Activated CD4-positive, alpha-beta T cell treated with anti-CD3 and anti-CD28 coated beads, Interleukin-2, amount 10 ng/mL, durations not matched to agents 7 days and 5 days (primary cell): ENCODE data around the gene CCDC80. TPM values are rescaled to one million over a fixed set of nuclear protein-coding genes. Genes with fewer than 3 reads are reported as not detected.

Experiments
- CTCF ChIA-PET: fragments of 350-600 bp; sonication (Branson Sonifier 250); formaldehyde crosslinking; loops from one replicate; lab custom pipeline; 2021; ENCODE audit warnings: antibody characterized with exemption; lab: Charles Lee
- POLR2A ChIA-PET: fragments of 350-600 bp; sonication (Branson Sonifier 250); formaldehyde crosslinking; loops from one replicate; lab custom pipeline; 2021; ENCODE audit warnings: antibody characterized with exemption; lab: Charles Lee
- DNase-seq: peaks from one replicate; pipeline ENCODE4 v3.0.0-alpha.2; 2020
- H3K27ac Mint-ChIP-seq: one replicate; pipeline ENCODE4 v1.8.0; 2021; ENCODE audit warnings: mild to moderate bottlenecking, moderate library complexity, mixed read lengths
- H3K27me3 Mint-ChIP-seq: one replicate; pipeline ENCODE4 v1.8.0; 2021; ENCODE audit warnings: mixed read lengths
- H3K36me3 Mint-ChIP-seq: one replicate; pipeline ENCODE4 v1.8.0; 2021; ENCODE audit warnings: low read depth, mixed read lengths
- H3K4me1 Mint-ChIP-seq: one replicate; pipeline ENCODE4 v1.8.0; 2021; ENCODE audit warnings: mixed read lengths
- H3K4me3 Mint-ChIP-seq: one replicate; pipeline ENCODE4 v1.8.0; 2021; ENCODE audit warnings: mild to moderate bottlenecking, moderate library complexity, mixed read lengths
- H3K9me3 Mint-ChIP-seq: one replicate; pipeline ENCODE4 v1.8.0; 2021; ENCODE audit warnings: mixed read lengths
- total RNA-seq, 2 experiments: library from RNA; stranded (reverse); gene quantifications; one replicate each; pipeline ENCODE4 v1.2.3, GENCODE V29; 2021

The CCDC80 gene
- total RNA-seq, 2 experiments from 2014 or later, result not detected

DNA sequence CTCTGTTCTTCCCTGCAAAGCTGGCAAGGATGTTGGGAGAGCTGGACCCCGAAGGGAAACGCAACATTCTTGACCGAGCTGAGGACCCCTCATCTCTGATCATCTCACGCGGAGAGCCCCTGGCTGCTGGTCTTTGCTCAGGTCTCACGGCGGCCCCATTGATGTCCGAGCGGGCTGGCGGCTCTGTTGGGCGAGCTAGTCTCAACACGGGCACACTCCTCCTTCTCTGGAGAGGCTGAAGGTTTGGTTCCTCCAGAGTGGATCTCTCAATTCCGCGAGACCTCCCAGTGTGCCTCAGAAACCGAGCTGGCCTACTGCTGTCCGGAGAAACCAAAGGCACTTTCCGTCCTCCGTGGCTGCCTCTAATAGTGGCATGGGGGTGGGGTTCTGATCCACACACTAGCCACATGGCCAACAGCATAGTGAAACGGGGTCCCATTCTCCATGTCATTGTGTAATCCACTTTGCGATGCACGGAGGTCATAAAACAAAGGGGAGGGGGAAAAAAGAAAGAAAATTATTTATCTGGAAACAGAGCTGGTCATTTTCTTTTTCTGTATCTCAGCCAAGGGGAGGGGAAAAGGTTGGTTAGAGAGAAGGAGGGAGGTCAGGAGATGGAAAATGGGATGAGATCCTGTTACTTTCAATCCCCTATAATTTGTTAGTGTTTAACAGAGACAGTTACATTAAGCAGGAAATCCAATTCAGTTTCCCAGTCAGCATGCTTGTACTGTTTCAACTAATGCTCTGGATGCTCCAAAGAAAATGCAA, 1.3 kb downstream of the CCDC80 start:
- no peaks in the 10 kb centered on the region for H3K36me3 Mint-ChIP-seq
- no peak for DNase-seq
- no peaks in the 10 kb centered on the region for H3K9me3 Mint-ChIP-seq
- H3K4me3 Mint-ChIP-seq, result no peak overlapping the region
- POLR2A ChIA-PET, result no interaction called here
- peaks cover 6% of the 10 kb centered on the region for H3K27me3 Mint-ChIP-seq
- H3K27ac Mint-ChIP-seq, result no peak overlapping the region
- CTCF ChIA-PET, result interaction anchor here (1.3 to 2.4 kb wide), 3 partner anchors 19 to 367 kb away, joined by 3 to 6 read pairs (median 5); no protein-coding TSS in a partner anchor
- H3K4me1 Mint-ChIP-seq, result peaks cover 22% of the 10 kb centered on the region

DNA sequence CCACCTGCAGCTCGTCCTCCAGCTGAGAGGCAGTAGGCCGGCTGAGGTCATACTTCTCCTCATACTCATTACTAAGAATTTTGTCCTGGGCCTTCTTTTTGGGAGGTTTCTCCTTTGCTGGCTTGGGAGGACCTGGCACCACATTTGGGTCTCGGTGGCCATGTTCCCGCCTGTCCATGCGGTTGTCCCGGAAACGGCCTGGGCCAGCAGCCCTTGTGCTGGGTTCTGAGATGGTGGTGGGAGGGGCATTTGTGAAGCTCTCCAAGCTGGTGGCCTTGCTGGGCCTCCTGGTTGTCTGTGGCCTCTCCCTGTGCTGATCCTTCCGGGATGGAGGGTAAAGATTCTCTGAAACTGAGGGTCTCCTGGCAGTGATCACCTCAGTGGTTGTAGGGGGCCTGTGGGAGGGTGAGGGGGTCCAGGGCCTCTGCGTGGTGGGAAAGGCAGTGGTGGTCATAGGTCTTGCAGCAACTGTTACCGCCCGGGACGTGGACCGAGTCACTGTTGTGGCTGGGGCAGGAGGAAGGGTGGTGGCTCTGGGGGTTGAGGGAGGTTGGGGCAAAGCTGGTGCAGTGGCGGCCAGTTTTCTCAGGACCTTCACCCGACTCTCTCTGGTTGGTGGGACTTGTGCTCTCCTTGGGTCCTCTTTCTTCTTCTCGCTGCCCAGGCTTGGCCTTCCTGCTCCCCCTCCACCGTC, 2.5 kb downstream of the CCDC80 start:
- Mint-ChIP-seq H3K36me3 (no peaks in the 10 kb centered on the region), H3K27ac (no peak overlapping the region), H3K4me1 (peaks cover 12% of the 10 kb centered on the region), H3K9me3 (no peaks in the 10 kb centered on the region), H3K4me3 (no peak overlapping the region), H3K27me3 (peaks cover 9% of the 10 kb centered on the region)
- no peak for DNase-seq
- ChIA-PET POLR2A (no interaction called here), CTCF (interaction anchor here (0.5 to 2.4 kb wide), 5 partner anchors 20 to 176 kb away, joined by 3 to 6 read pairs (median 5); no protein-coding TSS in a partner anchor)

- DNase-seq, result no peak
- Mint-ChIP-seq H3K9me3 (no peaks in the 10 kb centered on the region), H3K4me1 (peaks cover 5% of the 10 kb centered on the region)
Measured at GRCh38 chr3:112637700-112638099, 3.2 kb downstream of the CCDC80 start.

GRCh38 chr3:112635674-112636073, 5.3 kb downstream of the CCDC80 start:
- Mint-ChIP-seq H3K36me3 (no peaks in the 10 kb centered on the region), H3K27me3 (peaks cover 6% of the 10 kb centered on the region), H3K4me1 (peaks cover 3% of the 10 kb centered on the region), H3K9me3 (no peaks in the 10 kb centered on the region), H3K4me3 (no peak overlapping the region), H3K27ac (no peak overlapping the region)
- ChIA-PET POLR2A (no interaction called here), CTCF (interaction anchor here (1.3 to 5.2 kb wide), 2 partner anchors 8 to 53 kb away, joined by 3 to 28 read pairs; no protein-coding TSS in a partner anchor)
- DNase-seq, result no peak

More at GRCh38 chr3:112637700-112638099, 3.2 kb downstream of the CCDC80 start:
- ChIA-PET CTCF (interaction anchor here (0.5 to 2.4 kb wide), 5 partner anchors 37 to 341 kb away, joined by 3 to 6 read pairs (median 5); no protein-coding TSS in a partner anchor), POLR2A (no interaction called here)
- Mint-ChIP-seq H3K27ac (no peak overlapping the region), H3K4me3 (no peak overlapping the region), H3K27me3 (peaks cover 8% of the 10 kb centered on the region), H3K36me3 (no peaks in the 10 kb centered on the region)

DNA sequence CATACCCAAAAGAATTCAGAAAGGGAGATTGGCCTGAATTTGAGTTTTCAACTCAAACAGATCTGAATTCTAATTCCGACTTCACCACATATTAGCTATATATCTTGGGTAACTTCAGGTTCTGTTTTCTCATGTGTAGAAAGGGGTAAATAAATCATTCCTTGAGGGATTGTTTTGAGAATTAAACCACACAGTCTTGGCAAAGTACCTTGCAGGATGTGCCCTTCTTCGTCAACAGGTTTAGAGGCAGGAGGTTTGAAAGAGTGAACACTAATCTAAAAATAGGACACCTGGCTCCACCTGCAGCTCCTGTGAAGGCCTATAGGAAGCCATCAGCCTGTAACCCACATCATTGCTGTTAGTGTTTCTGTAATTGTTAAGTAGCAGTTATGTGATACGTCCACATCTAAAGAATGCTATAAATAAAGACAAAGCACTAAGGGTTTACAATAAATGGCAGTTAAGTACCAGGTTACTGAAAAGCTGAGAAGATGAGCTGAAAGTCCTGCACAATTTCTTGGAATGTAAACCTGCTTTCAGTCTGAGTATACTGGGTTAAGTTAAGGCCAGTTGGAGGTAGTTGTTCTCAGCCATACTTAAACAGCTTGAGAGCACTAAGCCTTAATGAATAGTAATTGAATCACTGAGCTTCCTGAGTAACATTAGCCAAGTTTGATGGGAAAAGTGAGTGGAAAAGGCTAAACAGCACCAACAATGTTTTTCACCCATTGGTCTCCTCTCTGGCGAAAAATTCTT, 6.0 kb downstream of the CCDC80 start:
- Mint-ChIP-seq H3K4me3 (no peak overlapping the region), H3K36me3 (no peaks in the 10 kb centered on the region), H3K9me3 (no peaks in the 10 kb centered on the region), H3K27ac (no peak overlapping the region), H3K27me3 (peaks cover 6% of the 10 kb centered on the region), H3K4me1 (peaks cover 3% of the 10 kb centered on the region)
- CTCF ChIA-PET, result interaction anchor here (0.9 to 5.2 kb wide), 4 partner anchors 8 to 331 kb away, joined by 3 to 28 read pairs (median 3); no protein-coding TSS in a partner anchor
- no peak for DNase-seq
- POLR2A ChIA-PET, result no interaction called here

DNA sequence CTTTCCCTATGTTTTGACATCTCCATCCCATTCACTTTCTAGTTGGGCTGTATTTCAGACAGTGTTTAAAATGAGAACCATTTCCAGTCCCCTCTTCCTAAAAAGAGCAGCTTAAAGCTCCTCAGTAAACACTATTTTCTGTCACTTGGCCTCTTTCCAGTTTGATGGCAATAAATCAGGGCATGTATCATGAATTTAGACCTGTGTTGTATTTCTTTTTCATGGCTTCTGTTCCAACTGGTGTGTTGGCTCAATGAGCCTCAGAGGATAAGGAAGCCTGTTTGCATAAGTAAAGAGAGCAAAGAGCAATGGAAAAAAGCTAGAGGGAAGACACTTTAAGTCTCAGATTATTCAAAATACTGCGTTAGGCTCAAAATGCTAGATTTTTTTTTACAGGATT, 7.2 kb downstream of the CCDC80 start:
- Mint-ChIP-seq H3K27ac (no peak overlapping the region), H3K9me3 (no peaks in the 10 kb centered on the region), H3K27me3 (peaks cover 6% of the 10 kb centered on the region), H3K4me3 (no peak overlapping the region), H3K4me1 (peaks cover 3% of the 10 kb centered on the region), H3K36me3 (no peaks in the 10 kb centered on the region)
- CTCF ChIA-PET, result interaction anchor here (1.0 to 5.2 kb wide), 4 partner anchors 10 to 101 kb away, joined by 3 to 28 read pairs (median 4); no protein-coding TSS in a partner anchor
- POLR2A ChIA-PET, result no interaction called here
- no peak for DNase-seq

- H3K4me1 Mint-ChIP-seq, result peaks cover 3% of the 10 kb centered on the region
Measured at GRCh38 chr3:112633191-112633590, 7.8 kb downstream of the CCDC80 start.

GRCh38 chr3:112632596-112632995, 8.3 kb downstream of the CCDC80 start:
- Mint-ChIP-seq H3K27me3 (peaks cover 6% of the 10 kb centered on the region), H3K9me3 (no peaks in the 10 kb centered on the region), H3K4me3 (no peak overlapping the region), H3K36me3 (no peaks in the 10 kb centered on the region), H3K4me1 (peaks cover 3% of the 10 kb centered on the region), H3K27ac (no peak overlapping the region)
- ChIA-PET CTCF (interaction anchor here (1.0 to 5.2 kb wide), 2 partner anchors 11 to 102 kb away, joined by 3 to 28 read pairs; no protein-coding TSS in a partner anchor), POLR2A (no interaction called here)
- no peak for DNase-seq

More at GRCh38 chr3:112633191-112633590, 7.8 kb downstream of the CCDC80 start:
- POLR2A ChIA-PET, result no interaction called here
- Mint-ChIP-seq H3K36me3 (no peaks in the 10 kb centered on the region), H3K27ac (no peak overlapping the region), H3K27me3 (peaks cover 6% of the 10 kb centered on the region), H3K4me3 (no peak overlapping the region), H3K9me3 (no peaks in the 10 kb centered on the region)
- DNase-seq, result no peak
- CTCF ChIA-PET, result interaction anchor here (1.2 to 5.2 kb wide), 2 partner anchors 10 to 50 kb away, joined by 4 to 28 read pairs; no protein-coding TSS in a partner anchor

DNA sequence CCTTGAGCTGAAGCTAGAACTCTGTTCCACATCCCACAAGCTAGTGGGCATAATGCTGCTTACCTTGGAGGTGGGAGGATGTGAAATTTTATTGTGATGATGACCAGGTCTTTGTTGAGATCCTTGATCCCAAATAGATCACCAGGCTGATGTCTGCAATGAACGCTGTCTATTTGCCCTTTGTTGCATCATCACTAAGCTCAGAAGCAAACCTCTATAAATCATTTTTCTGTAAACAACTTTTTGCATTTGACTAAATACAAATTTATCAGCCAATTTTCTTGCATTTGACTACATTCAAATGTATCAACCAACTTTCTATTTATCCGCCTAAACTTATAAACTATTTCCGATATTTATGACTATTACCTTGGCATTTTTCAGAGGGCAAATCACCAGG, 9.7 kb downstream of the CCDC80 start:
- Mint-ChIP-seq H3K27ac (no peak overlapping the region), H3K27me3 (peaks cover 3% of the 10 kb centered on the region)
- CTCF ChIA-PET, result interaction anchor here (0.6 to 5.2 kb wide), 3 partner anchors 9 to 360 kb away, joined by 3 to 28 read pairs (median 3); partner anchors contain the start of gene GTPBP8

GRCh38 chr3:112629425-112629824, 11.5 kb downstream of the CCDC80 start:
- no peaks in the 10 kb centered on the region for H3K4me1 Mint-ChIP-seq
- H3K36me3 Mint-ChIP-seq, result no peaks in the 10 kb centered on the region
- ChIA-PET CTCF (interaction anchor here (0.6 to 1.6 kb wide), 3 partner anchors 13 to 1274 kb away, joined by 3 to 5 read pairs (median 4); no protein-coding TSS in a partner anchor), POLR2A (no interaction called here)
- H3K27me3 Mint-ChIP-seq, result peaks cover 7% of the 10 kb centered on the region
- H3K9me3 Mint-ChIP-seq, result no peaks in the 10 kb centered on the region
- no peak overlapping the region for H3K27ac Mint-ChIP-seq
- no peak overlapping the region for H3K4me3 Mint-ChIP-seq
- DNase-seq, result no peak

More for the DNA sequence above, 9.7 kb downstream of the CCDC80 start:
- POLR2A ChIA-PET, result no interaction called here
- Mint-ChIP-seq H3K36me3 (no peaks in the 10 kb centered on the region), H3K4me3 (no peak overlapping the region), H3K9me3 (no peaks in the 10 kb centered on the region), H3K4me1 (peaks cover 3% of the 10 kb centered on the region)
- no peak for DNase-seq

- Mint-ChIP-seq H3K27ac (no peak overlapping the region), H3K27me3 (peaks cover 10% of the 10 kb centered on the region), H3K4me1 (no peaks in the 10 kb centered on the region), H3K36me3 (no peaks in the 10 kb centered on the region), H3K4me3 (no peak overlapping the region), H3K9me3 (no peaks in the 10 kb centered on the region)
- CTCF ChIA-PET, result interaction anchor here (0.6 to 3.2 kb wide), 3 partner anchors 15 to 491 kb away, joined by 3 to 13 read pairs (median 3); no protein-coding TSS in a partner anchor
- POLR2A ChIA-PET, result no interaction called here
- no peak for DNase-seq
Measured at GRCh38 chr3:112627919-112628466, 12.9 kb downstream of the CCDC80 start.

DNA sequence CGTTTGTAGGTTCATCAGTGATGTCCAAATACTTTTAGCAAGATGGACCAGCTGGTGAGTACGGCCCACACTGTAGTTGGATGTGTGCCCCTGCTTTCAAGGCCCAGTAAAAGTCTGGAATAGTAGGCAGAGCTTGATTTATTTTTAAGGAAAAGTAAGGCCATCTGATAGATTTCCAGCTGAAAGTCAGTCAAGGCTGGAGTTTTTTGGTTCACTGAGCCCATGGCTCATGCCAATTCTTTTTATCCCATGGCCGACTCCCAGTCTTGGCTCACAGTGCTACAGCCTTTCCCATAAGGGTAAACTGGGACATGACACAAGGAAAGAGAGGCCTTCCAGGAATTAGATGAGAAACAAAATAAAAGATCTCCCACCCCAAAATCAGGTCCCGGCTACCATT, 13.5 kb downstream of the CCDC80 start:
- Mint-ChIP-seq H3K4me3 (no peak overlapping the region), H3K27ac (no peak overlapping the region), H3K27me3 (peaks cover 10% of the 10 kb centered on the region), H3K36me3 (no peaks in the 10 kb centered on the region), H3K9me3 (no peaks in the 10 kb centered on the region), H3K4me1 (no peaks in the 10 kb centered on the region)
- ChIA-PET POLR2A (no interaction called here), CTCF (interaction anchor here (0.6 to 3.2 kb wide), 2 partner anchors 16 to 492 kb away, joined by 3 to 13 read pairs; no protein-coding TSS in a partner anchor)
- DNase-seq, result no peak
